ENCODE measurements around the gene RREB1.

- no peak for TF ChIP-seq EZH2 (IDR thresholded peaks at IDR 0.05; ENCODE audit: insufficient read depth, poor library complexity, severe bottlenecking)
- no peak for TF ChIP-seq EZH2phosphoT487 (IDR thresholded peaks at IDR 0.05; ENCODE audit: insufficient read depth, low read depth)
Observed at GRCh38 chr6:7147051-7147671, 39.4 kb downstream of the RREB1 start.
